HG02610 (cell line): ENCODE results near the gene AMBRA1.

Experiments used
- ATAC-seq: cut with Tn5 transposase; IDR thresholded peaks from one replicate; pipeline ENCODE4 v1.9.1; 2021; ENCODE audit warnings: mild to moderate bottlenecking, moderate library complexity; ENCODE audit not compliant: unreplicated experiment

The AMBRA1 gene

DNA sequence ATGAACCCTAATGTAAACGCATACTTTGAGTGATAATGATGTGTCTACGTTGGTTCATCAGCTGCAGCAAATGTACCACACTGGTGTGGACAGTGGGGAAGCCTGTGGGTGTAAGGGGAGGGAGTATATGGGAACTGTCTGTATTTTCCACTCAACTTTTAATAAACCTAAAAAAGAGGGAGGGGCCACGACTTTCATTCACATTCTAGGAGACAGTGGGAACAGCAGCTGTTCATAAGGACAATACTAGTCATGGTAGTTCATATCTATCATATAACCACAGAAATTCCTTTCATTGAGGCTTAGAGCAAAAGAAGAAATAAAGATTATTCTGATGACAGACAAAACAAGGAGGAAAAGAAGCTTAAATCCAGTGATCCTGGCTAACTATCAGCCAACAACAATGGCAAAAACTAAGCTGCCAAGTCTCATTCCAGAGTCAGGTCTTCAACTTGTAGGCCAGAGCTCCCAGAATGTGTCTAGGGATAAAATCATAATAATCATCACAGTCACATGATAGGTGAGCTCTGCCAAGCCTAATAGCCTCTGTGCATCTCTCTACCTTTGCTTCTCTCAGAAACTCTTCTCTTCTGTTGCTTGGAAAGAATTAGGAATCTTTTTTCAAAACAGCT is 142.9 kb downstream of the AMBRA1 start:
- ATAC-seq: no peak

- no peak for ATAC-seq
These were observed 146.3 kb downstream of the AMBRA1 start for GRCh38 chr11:46447544-46447943.

- ATAC-seq: no peak
These were observed 147.7 kb downstream of the AMBRA1 start for GRCh38 chr11:46445920-46446771.

DNA sequence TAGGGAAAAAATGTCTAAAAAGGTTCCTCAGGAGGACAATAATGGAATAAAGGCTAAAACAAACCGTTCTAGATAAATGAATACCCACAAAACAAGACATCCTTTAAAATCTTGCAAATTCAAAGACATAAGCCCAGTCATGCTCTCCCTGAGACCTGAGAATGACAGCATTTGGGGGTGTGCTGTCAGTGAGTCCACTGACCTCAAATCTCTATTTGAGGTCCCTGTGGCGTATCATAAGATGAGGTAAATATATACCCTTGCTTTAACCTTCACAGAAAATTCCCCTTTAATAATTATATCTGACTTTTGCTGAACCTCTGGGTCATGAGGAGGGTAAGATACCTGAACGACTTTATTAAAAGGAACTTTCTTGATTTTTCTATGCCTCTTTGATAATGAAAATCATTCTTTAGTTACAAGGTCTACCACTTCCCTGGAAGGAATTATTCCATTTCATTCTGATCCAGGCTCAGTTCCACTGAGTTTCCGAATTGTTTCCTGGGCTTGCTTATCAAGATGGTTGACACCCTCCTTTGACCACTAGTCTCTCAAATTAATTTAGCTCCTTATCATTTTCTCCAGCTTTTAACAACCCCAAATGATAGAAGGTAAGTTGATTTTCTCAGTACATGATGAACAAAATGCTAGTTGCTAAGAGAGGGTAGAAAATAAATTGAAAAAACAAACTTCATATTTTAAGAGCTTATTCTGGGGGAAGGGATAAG is 148.5 kb downstream of the AMBRA1 start:
- no peak for ATAC-seq

GRCh38 chr11:46444305-46444704 is 149.5 kb downstream of the AMBRA1 start:
- ATAC-seq: no peak

- no peak for ATAC-seq
These were observed 155.6 kb downstream of the AMBRA1 start for GRCh38 chr11:46438211-46438610.

DNA sequence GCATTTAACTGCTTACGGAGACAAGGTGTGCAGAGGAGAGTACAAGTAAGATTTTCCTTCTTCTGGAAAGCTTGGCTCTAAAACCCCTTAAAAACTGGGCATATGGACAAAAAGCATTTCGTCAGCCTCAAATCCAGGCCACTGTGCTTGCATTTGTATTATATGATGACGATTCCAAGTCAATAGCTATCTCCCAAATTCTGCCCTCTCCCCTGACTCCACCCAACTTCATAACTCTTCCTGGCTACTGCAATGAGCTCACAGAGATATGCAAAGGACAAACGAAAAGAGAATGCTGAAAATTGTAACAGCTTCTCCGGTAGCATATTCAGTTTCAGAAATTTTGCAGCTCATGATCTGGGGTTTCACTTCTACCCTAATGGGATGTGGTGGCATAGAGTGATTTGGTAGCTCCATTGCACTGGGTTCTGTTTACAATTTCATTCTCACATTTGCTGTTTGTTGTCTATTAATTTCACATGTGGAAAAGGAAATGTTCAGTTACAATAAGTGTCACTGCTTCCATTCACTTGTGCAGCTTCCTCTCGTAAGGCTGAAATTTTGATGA is 156.6 kb downstream of the AMBRA1 start:
- ATAC-seq: no peak

GRCh38 chr11:46436113-46436512 is 157.7 kb downstream of the AMBRA1 start:
- ATAC-seq: no peak

GRCh38 chr11:46435679-46436078 is 158.1 kb downstream of the AMBRA1 start:
- ATAC-seq: no peak

- ATAC-seq: no peak
These were observed 162.6 kb downstream of the AMBRA1 start for GRCh38 chr11:46431211-46431610.

- ATAC-seq: no peak
These were observed 164.1 kb downstream of the AMBRA1 start for GRCh38 chr11:46429717-46430116.

DNA sequence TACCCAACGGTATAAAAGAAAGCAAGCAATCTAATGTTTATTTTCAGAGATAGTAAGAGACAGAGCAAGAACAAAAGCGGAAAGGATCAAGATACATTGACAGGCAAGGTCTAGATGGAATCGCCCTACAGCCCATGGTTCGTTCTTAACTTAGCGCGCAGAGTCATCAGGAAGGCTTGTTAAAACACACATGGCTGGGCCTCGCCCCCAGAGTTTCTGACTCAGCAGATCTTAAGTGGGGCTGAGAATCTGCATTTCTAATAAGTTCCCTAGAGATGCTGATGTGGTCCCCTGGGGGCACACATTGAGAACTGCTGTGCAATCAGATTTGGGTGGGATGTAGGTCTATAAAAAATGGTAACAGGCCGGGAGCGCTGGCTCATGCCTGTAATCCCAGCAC is 166.5 kb downstream of the AMBRA1 start:
- no peak for ATAC-seq

GRCh38 chr11:46426233-46426991 is 167.4 kb downstream of the AMBRA1 start:
- no peak for ATAC-seq

- ATAC-seq: no peak
These were observed 171.2 kb downstream of the AMBRA1 start for GRCh38 chr11:46422588-46422987.

DNA sequence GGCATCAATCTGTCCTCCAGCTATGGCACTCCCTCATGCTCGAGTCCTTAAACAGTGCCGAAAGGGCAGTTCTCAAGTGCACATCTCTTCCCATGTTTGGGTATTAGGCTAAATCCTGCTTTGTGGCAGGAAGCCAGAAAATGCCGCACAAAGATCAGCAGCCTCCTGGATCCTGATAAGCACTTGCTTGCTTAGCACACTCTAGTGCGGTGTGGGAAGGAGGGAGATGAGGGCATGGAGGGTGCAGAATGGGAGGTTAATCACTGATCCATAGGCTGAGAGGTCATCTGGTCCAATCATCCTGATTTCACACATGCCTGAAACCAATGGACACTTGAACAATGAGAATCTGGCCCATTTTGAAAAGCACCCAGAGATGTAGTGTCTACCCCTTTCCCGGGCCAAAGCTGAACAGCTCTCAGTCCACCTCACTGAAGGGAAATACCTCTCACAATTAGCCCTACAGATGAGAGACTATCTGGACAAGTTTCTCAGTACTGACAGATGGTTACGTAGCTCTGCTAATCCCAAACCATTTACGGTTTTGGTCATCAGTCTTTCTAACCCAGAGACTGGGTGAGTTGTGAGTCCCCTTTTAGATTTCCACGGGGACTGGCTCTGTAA is 172.5 kb downstream of the AMBRA1 start:
- ATAC-seq: no peak

- ATAC-seq: no peak
These were observed 173.3 kb downstream of the AMBRA1 start for GRCh38 chr11:46420513-46420912.

DNA sequence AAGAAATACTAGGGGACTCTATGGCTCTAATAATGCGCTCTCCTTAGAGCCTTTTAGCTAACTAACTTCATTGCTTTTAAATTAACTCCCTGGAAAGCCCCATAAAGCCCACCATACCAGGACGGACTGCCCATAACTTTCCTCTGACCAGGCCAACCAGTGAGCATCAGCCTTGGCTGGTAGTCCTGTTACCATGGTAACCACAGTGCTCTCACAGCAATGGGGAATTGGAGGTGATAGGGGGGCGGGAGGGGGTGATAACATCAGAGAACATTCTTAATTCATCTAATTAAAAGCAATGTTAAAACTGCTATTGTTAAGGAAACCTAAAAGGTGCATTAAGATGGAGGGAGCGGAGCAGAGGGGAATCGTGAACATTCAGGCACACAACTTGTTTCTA is 175.1 kb downstream of the AMBRA1 start:
- no peak for ATAC-seq

- ATAC-seq: no peak
These were observed 176.1 kb downstream of the AMBRA1 start for GRCh38 chr11:46417711-46418110.

GRCh38 chr11:46414879-46415278 is 178.9 kb downstream of the AMBRA1 start:
- no peak for ATAC-seq

DNA sequence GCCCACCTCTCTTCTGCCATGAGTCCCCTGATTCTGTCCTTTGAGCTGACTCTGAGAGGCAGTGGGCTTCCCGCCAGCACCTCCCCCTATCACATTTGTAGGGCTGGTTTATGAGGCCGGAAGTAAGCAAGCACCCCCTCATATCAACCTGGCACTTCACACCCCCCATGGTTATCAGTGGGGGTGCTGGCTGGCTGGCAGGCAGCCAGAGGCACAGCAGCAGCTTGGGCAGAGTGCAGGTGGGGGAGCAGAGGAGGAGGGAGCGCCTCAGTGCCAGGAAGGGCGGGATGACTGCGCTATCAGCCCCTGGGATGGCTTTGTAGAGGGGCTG is 179.4 kb downstream of the AMBRA1 start:
- no peak for ATAC-seq
